Measurements from ENCODE around the gene CNGB1. TPM values are rescaled to one million over a fixed set of nuclear protein-coding genes. Genes with fewer than 3 reads are reported as not detected.

The CNGB1 gene
- total and polyA plus RNA-seq, 2 of the 13 experiments (the other 11 are each of a cell fraction or from before 2014, with no cell fraction given), result 0.02 to 0.15 TPM

GRCh38 chr16:57992084-57992483 lies 21.2 kb upstream of the CNGB1 start (continued):
- TF ChIP-seq ZNF18 (CRISPR knock-in tag; IDR thresholded peaks at IDR 0.05; ENCODE audit: insufficient replicate concordance) (no peak), SMAD9 (CRISPR knock-in tag; IDR thresholded peaks at IDR 0.05) (no peak), KLF12 (CRISPR knock-in tag; IDR thresholded peaks at IDR 0.05; ENCODE audit: borderline replicate concordance) (no peak), RFX1 (IDR thresholded peaks at IDR 0.05) (no peak), TRIM24 (CRISPR knock-in tag; IDR thresholded peaks at IDR 0.05) (no peak), TCF12 (IDR thresholded peaks at IDR 0.05) (no peak), TCF12 (CRISPR knock-in tag; IDR thresholded peaks at IDR 0.05) (no peak), ETS1 (CRISPR knock-in tag; IDR thresholded peaks at IDR 0.05) (no peak)

GRCh38 chr16:57991551-57992059 lies 20.7 kb upstream of the CNGB1 start:
- no peaks in the 10 kb centered on the region for H4K20me1 ChIP-seq (ENCODE audit: insufficient read depth, low read length)
- H3K9ac ChIP-seq (ENCODE audit: insufficient read depth, low read depth, low read length), result no peak overlapping the region
- no peak overlapping the region for H2AFZ ChIP-seq (ENCODE audit: low read length)
- no peak overlapping the region for H3K27ac ChIP-seq (ENCODE audit: extremely low read length, insufficient read depth, low read length)
- ChIA-PET CTCF (ENCODE audit: low intra/inter-chr PET ratio, low total read pairs) (no interaction called here), POLR2A (interaction anchor here (0.9 to 1.3 kb wide), 2 partner anchors 10 to 75 kb away, joined by 3 read pairs; partner anchors contain the start of gene USB1)
- H3K4me2 ChIP-seq (ENCODE audit: low read depth, low read length), result no peak overlapping the region
- H3K79me2 ChIP-seq (ENCODE audit: insufficient read depth, low read length), result no peaks in the 10 kb centered on the region
- ATAC-seq, result peak; percentile 18
- TF ChIP-seq ZNF709 (CRISPR knock-in tag; IDR thresholded peaks at IDR 0.05) (no peak), SIN3A (IDR thresholded peaks at IDR 0.05; ENCODE audit: borderline replicate concordance, low read depth, low read length) (no peak), ZNF607 (CRISPR knock-in tag; IDR thresholded peaks at IDR 0.05; ENCODE audit: borderline replicate concordance) (no peak), ZSCAN5A (CRISPR knock-in tag; IDR thresholded peaks at IDR 0.05; ENCODE audit: borderline replicate concordance) (no peak), NFKB2 (CRISPR knock-in tag; IDR thresholded peaks at IDR 0.05; ENCODE audit: borderline replicate concordance) (no peak), THAP9 (CRISPR knock-in tag; IDR thresholded peaks at IDR 0.05; ENCODE audit: borderline replicate concordance) (no peak)
- in situ Hi-C loops (cut with HindIII; ENCODE audit: extremely low pct_ligation_motif_present, low pct_unique_long_range_greater_than_20kb), result no loop called here
- H3K4me1 ChIP-seq (ENCODE audit: insufficient read depth, low read length), result no peaks in the 10 kb centered on the region
- BruUV-seq (replicated peaks), result no TSS peak
- peaks cover 4 to 10% of the 10 kb centered on the region in 2 experiments; a peak in 3 of 5 replicates for H3K36me3 ChIP-seq (replicated peaks in 1 of 2; ENCODE audit: control insufficient read depth in 1 of 2, insufficient read depth in 2 of 2, low read length in 2 of 2)
- intact Hi-C loops (cut with micrococcal nuclease; ENCODE audit: unreplicated experiment), result no loop called here
- 31% methylated on average over 10 of the region's 11 CpGs for WGBS (ENCODE audit: low lambda C conversion rate)
- no peaks in the 10 kb centered on the region for H3K9me3 ChIP-seq (ENCODE audit: low read length)
- peaks cover 2 to 18% of the 10 kb centered on the region in 2 experiments; a peak in 2 of 5 replicates for H3K27me3 ChIP-seq (ENCODE audit: control insufficient read depth in 1 of 2, insufficient read depth in 2 of 2, low read length in 2 of 2)
- DNase-seq (ENCODE audit: low spot score), result no peak
- H3K4me3 ChIP-seq (replicated peaks in 1 of 3; ENCODE audit: insufficient read depth in 1 of 3, low read depth in 2 of 3, low read length in 3 of 3), result no peak overlapping the region
- FAIRE-seq, result no peak

All from HepG2 (cell line).